Measurements from ENCODE around the gene SIM2.

Gene SIM2

GRCh38 chr21:36743008-36743407, 44.1 kb downstream of the SIM2 start:
- DNase-seq: no peak

DNA sequence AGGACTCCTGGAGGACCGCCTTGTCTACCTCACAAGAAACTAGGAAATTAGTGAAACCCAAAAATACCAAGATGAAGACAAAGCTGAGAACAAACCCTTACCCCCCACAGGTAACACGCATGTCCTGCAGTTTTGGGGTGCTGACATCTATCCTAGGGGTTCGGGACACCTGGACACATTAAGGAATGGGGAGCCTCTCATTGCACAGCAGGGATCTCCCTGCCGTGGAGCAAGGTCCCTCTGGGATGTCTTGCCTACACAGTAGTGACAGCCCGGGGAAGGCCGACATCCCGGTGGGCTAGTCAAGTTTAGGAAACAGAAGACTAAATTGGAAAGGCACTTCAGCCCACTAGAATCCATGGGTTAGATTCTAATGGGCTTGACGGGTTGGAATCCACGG, 44.5 kb downstream of the SIM2 start:
- no peak for DNase-seq

DNA sequence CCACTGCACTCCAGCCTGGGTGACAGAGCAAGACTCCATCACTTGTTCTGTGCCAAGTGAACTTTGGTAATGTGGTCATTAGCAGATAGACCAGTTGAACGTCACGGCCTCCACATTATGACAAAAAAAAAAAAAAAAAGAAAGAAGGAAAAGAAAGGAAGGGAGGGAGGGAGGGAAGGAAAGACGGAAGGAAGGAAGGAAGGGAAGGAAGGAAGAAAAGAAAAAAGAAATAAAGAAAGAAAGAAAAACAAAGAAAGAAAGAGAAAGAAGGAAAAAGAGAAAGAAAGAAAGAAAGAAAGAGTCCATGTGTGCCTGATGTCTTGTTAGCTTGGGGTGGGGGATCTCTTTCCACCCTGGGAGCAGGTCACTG, 45.3 kb downstream of the SIM2 start:
- DNase-seq: no peak

DNA sequence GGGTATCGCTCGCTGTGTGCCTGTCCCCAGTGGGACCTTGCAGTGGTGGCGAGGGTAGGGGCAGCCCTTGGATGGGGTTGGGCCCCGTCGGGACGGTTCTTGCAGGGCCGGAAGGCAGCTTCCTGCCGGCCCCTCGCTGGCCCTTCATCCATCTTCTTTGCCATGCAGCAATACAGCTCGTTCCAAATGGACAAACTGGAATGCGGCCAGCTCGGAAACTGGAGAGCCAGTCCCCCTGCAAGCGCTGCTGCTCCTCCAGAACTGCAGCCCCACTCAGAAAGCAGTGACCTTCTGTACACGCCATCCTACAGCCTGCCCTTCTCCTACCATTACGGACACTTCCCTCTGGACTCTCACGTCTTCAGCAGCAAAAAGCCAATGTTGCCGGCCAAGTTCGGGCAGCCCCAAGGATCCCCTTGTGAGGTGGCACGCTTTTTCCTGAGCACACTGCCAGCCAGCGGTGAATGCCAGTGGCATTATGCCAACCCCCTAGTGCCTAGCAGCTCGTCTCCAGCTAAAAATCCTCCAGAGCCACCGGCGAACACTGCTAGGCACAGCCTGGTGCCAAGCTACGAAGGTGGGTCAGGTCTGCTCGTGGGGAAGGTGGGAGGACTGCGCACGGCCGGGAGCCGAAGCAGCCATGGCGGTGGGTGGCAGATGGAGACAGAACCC, 45.8 kb downstream of the SIM2 start:
- no peak for DNase-seq

GRCh38 chr21:36745459-36745858, 46.5 kb downstream of the SIM2 start:
- no peak for DNase-seq

DNA sequence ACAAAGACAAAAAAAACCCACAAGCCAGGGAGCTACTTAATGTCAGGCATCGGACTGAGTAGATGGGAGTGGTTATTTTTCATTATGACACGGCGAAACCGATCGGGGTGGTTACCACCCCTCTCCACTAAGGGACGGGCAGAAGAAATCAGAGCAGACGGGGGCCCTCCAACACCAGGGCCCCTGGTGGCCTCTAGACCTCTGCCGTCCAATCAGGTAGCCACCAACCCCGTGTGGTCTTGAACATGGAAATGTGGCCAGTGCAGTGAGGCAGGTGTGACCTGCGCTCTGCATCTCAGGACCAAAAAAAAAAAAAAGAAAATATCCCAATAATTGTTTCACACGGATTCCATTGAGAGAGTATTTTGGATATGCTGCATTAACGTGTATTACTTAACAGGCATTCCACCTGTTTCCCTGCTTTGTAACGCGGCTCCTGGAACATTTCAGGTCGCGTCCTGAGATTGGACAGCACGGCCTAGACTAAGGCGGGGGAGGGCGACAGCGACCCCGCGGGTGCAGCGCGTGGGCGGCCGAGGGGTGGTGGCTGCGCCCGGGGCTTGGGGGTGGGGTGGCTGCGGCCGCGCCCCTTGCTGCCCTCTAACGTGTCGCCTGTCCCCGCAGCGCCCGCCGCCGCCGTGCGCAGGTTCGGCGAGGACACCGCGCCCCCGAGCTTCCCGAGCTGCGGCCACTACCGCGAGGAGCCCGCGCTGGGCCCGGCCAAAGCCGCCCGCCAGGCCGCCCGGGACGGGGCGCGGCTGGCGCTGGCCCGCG, 48.3 kb downstream of the SIM2 start:
- no peak for DNase-seq

DNA sequence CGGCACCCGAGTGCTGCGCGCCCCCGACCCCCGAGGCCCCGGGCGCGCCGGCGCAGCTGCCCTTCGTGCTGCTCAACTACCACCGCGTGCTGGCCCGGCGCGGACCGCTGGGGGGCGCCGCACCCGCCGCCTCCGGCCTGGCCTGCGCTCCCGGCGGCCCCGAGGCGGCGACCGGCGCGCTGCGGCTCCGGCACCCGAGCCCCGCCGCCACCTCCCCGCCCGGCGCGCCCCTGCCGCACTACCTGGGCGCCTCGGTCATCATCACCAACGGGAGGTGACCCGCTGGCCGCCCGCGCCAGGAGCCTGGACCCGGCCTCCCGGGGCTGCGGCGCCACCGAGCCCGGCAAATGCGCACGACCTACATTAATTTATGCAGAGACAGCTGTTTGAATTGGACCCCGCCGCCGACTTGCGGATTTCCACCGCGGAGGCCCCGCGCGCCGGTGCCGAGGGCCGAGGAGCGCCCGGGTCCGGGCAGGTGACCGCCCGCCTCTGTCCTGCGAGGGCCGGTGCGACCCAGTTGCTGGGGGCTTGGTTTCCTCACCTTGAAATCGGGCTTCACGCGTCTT, 49.0 kb downstream of the SIM2 start:
- no peak for DNase-seq

GRCh38 chr21:36749935-36750575, 51.1 kb downstream of the SIM2 start:
- no peak for DNase-seq

DNA sequence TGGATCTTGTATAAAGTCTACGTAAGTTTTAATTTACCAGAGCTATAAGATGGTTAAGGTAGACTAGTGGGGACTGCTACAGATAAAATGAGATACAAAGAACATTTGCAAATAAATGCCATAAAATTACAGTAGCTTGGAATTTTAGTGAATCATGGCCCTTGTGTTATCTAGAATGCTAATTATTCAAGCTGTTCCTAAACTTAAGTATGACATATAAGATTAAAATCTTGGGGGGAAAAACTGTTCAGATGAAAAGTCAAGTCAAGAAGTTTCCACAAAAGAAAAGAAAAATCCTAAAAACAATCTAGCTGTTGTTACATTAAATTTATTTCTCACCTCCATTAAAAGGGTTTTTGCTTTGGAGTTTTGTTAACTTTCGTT, 51.7 kb downstream of the SIM2 start:
- no peak for DNase-seq

- DNase-seq: no peak
Observed at GRCh38 chr21:36751383-36751782, 52.5 kb downstream of the SIM2 start.

DNA sequence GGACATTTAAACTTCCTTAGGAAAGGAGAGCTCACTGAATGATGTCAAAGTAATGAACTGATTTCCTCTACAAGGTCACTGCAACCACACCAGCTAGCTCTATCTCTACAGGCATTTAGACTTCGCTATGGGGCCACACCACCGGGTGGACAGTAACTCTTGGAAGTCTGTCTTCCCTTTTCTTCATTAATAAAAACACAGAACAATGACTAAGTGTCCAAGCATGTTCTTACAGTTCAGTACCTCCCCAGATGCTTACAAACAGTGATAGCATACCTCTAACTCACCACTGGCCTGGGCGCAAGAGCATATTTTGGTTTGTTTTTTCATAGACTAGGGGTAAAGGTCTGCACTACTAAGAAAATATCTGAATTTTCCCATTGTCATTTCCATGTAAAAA, 54.6 kb downstream of the SIM2 start:
- no peak for DNase-seq

GRCh38 chr21:36754241-36754898, 55.5 kb downstream of the SIM2 start:
- no peak for DNase-seq

DNA sequence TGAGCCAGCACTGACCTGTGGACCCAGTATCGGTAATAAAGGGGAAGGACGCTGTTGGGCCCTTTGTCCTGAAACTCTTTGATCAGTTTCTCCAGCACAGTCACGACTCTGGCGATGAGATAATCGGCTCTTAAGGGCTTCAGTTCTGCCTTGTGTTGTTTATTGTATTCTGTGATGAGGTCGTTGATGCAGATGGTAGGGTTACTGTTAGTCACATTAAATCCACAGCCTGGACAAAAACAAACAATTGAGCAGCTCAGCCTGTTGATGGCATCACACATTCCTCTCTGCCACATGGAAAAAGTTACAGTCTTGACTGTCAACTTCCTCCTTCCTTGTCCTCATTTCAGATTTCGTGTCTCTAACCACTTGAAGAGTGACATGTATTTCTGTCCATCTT, 57.6 kb downstream of the SIM2 start:
- DNase-seq: no peak

DNA sequence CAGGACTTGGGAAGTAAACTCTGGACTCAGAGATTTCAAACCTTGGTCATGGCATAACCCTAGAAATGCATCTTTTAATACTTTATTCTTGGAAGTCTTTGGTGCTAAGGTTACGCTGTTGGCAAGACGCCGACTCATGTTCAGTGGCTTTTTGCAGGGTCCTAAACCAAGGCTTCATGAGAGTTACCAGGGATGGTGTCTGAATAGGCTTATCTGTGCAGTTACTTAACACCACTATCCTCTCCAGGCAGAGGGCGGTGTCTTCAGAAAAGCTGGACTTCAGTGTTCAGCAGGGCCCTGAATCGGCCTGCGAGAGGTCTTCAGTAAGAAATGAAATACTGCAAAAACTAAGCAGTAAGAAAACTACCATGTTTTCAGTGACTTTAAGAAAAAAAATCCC, 58.3 kb downstream of the SIM2 start:
- no peak for DNase-seq

DNA sequence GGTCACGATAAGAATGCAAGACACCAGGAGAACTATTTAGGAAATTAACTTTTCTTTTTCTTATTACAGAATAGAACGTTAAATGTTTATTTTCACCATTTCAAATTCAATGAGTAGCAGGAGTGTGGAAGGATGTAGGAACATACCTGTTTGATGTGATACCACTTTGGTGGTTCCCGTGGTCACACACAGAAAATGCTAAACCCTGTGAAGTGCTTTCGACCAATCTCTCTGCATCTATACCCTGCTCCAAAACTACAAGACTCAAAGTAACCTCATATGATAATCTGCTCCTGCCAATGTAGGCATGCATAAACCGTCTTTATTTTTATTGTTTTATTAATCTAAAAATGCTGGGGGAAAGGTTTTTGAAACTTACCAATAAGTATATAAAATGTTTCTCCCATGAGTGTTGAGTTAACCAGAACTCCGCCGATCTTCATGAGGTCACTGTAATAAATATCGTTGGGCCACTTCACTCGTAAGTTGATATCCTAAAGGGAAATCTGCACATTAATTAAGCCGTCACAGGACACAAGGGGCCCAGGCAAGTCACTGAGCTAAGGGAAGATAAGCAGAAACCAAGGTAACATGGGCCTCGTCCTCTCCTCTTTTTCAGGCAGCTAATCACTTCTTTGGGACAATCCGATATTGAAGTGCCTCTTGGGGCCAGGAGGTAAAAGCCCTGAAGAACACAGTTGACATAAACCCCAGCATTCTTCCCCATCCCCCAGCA, 60.6 kb downstream of the SIM2 start:
- no peak for DNase-seq

DNA sequence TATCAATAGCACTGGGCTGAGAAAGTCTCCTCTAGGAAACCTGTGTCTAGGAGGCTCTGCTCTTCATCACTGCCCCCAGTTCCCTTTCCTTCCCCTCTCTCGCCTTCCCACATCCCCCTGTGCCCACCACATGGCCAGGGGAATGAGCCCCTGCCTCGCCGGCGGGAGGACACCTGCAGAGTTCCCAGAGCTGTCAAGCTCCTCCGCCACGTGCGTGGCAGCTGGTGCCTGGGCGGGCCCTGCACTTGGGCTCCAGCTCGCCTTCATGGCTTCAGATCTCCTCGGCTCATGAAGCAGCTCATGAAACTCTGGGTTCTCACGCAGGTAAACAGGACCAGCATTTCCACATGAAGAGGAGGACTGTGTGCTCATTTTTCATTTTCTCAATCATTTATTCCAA, 62.8 kb downstream of the SIM2 start:
- DNase-seq: no peak

GRCh38 chr21:36762642-36763041, 63.7 kb downstream of the SIM2 start:
- DNase-seq: no peak

DNA sequence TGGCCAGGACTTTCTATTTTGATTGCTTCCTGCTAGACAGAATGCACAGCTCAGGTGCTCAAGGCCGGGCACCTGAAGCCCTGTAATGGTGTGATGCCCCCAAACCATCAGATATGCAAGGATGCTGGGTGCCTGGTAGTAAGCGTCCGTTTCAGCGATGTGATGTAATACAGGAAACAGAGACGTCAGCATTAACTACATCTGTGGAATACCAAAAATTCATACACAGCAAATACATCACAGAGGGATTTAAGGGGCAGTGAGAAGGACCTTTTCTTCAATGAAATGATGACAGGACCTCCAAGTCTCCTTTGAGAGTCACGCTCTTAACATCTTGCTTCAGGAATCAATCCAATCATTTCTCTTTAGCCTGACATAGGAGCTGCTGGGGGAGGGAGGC, 64.4 kb downstream of the SIM2 start:
- DNase-seq: no peak

- DNase-seq: no peak
Observed at GRCh38 chr21:36765229-36765628, 66.3 kb downstream of the SIM2 start.

GRCh38 chr21:36766511-36766910, 67.6 kb downstream of the SIM2 start:
- DNase-seq: no peak

- no peak for DNase-seq
Observed at GRCh38 chr21:36767096-36767495, 68.2 kb downstream of the SIM2 start.

GRCh38 chr21:36768496-36768895, 69.6 kb downstream of the SIM2 start:
- DNase-seq: no peak
